Jurkat, Clone E6-1 (cell line): Measurements from ENCODE around the gene MATN1.

Source experiments
- DNase-seq: peaks from one replicate; pipeline ENCODE4 v3.0.0-alpha.2; 2011; ENCODE audit warnings: low read depth, low spot score
- H3K4me3 ChIP-seq: 2 replicates; pipeline ENCODE4 v1.5.1; 2011; ENCODE audit warnings: mild to moderate bottlenecking, low read length, control low read depth, moderate library complexity

MATN1 gene

DNA sequence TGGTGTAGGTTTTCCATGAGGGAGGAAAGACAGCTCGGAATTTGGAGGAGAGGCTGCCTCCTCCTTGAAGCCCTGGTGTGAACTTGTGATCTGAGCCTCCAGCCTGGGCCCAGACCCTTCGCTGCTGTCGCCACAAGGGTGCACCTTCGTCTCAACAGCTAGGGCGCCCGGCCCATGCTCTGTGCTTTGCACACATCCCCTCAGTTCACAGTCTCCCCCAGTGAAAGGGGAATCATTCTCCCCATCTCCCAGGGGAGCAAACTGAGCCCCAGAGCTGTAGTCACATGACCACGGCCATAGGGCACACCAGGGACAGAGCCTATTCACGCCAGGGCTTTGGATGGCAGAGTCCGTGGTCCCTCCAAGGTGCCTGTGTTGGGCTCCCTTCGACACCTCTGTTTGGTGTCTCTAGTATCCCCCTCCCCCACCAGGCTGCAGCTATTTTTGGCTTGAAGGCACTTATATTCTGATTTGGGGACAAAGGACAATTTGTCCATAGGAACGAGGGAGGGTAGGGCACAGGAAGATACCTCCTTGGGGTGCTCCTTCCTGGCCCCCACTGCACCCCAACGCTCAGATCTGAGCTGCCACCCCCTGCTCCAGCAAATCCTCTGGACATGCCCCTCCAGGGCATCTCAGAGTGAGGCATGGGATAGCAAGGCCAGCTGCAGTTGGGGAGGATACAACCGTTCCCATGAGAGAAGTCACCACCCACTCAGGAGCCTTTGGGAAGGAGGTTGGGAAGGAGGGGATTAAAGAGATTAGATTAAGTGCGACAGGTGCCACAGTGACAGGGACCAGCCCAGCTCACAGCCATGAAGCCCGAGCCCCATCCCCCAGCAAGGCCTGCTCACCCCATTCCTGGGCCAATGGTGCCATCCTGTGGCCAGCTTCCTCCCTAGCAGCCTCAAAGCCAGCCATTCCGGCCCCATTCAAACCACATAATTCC lies 15.7 kb downstream of the MATN1 start:
- DNase-seq: no peak

DNA sequence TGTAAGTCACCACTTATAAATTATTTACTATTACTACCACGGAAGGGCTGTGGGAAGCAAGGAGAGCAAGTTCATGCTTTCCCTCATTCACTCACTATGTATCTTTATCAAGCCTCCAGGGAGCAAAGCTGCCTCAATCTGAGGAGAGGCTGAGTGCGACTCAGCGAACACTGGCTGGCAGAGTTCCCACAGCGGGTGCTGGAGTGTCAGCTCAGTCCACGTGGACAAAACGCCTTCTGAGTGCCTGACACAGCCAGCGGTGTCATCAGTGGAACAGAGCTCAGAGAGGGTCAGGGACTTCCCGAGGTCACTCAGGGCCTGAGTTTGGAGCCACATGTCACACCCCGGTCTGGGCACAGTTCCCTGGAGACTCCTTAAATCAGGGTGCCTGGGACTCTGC lies 16.9 kb downstream of the MATN1 start:
- H3K4me3 ChIP-seq: no peak overlapping the region
- no peak for DNase-seq

More for the DNA sequence above, 15.7 kb downstream of the MATN1 start:
- no peak overlapping the region for H3K4me3 ChIP-seq

DNA sequence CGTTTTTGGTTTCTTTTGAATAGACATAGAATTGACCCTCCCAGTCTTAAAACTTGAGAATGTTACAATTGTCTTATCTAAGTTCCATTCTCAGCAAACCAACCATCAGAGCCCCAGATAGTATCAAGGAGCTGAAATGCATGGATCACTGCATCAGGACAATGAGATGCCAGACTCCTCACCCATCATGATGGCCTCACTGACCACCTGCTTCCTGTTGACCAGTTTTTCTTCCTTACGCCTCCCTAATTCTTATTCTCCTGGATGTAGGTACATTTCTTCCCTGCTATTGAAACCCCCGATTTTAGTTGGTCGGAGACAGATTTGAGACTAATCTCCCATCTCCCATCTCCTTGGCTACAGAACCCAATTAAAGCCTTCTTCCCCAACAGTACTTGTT lies 17.7 kb downstream of the MATN1 start:
- no peak for DNase-seq
- H3K4me3 ChIP-seq: no peak overlapping the region

DNA sequence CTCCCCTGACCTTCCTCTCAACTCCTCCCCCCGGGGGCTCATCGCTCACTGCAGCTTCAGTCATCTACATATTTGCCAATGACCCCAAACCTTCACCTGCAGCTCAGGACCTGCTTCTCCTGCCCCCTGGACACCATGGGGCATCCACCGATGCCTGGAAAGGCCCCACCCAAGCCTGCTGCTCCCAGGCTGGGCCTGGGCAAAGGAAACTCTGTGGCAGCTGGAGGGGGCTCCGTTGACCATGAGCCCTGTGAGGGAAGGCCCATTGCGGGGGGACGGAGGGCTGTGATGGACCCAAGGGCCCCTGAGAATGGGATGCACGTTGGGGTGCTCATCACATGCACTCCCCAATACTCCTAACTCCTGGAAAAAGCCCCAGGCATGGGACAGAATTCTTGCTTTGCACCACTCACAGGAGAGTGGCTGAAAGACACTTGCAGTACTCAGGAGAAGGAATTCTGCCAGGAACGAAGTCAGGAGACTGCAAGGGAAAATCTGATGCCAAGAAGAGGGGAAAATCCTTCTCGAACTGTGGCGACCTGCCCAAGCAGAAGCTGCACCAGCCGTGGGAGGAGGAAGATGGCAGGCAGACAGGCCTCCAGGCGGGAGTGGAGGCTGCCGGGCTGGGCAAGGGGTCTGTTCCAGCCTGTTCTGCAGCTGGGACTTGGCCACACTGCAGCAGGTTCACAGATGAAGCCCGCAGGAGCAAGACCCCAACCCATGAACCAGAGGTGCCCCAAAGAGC lies 18.4 kb downstream of the MATN1 start:
- DNase-seq: no peak
- H3K4me3 ChIP-seq: no peak overlapping the region

DNA sequence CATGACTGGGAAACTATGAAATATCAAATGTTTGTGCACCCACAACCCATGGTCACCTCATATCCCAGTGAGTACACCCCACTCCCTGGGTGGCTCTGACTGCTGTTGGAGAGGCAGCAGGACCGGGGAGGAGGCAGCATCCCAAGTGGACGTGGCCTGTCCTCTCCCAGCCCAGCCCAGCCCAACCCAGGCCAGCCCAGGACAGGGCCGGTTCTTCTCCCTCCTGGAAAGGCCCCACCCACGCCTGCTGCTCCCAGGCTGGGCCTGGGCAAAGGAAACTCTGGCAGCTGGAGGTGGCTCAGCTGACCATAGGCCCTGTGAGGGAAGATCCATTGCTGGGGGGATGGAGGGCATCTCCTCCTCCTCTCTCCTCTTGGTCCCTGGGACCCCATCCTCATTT lies 19.1 kb downstream of the MATN1 start:
- DNase-seq: no peak
- no peak overlapping the region for H3K4me3 ChIP-seq

DNA sequence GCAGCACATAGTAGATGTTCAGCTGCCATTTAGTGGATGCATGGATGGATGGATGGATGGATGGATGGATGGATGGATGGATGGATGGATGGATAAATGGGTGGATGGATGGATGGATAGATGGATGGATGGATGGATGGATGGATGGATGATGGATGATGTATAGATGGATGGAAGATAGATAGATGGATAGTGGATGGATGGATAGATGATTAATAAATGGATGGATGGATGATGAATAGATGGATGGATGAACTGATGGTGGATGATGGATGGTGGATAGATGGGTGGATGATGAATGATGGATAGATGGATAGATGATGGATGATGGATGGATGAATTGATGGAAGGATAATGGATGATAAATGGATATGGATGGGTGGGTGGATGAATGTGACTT lies 20.6 kb downstream of the MATN1 start:
- no peak for DNase-seq
- no peak overlapping the region for H3K4me3 ChIP-seq

DNA sequence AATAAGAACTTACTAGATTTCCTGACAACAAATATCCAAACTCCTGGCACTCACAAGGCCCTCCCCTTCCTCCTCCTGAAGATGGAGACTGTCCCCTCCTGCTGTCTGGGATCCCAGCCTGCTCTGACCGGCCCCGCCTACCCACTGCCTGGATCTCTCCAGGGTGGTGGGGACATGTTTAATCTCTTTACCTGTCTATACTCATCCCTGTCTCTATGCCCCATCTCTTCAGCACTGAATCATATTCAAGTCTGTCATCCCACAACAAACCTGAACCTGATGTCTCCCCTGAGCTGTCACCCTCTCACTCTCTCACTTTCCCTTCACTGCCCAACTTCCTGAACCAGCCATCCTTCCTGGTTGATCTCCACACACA lies 22.1 kb downstream of the MATN1 start:
- DNase-seq: no peak
- H3K4me3 ChIP-seq: no peak overlapping the region

DNA sequence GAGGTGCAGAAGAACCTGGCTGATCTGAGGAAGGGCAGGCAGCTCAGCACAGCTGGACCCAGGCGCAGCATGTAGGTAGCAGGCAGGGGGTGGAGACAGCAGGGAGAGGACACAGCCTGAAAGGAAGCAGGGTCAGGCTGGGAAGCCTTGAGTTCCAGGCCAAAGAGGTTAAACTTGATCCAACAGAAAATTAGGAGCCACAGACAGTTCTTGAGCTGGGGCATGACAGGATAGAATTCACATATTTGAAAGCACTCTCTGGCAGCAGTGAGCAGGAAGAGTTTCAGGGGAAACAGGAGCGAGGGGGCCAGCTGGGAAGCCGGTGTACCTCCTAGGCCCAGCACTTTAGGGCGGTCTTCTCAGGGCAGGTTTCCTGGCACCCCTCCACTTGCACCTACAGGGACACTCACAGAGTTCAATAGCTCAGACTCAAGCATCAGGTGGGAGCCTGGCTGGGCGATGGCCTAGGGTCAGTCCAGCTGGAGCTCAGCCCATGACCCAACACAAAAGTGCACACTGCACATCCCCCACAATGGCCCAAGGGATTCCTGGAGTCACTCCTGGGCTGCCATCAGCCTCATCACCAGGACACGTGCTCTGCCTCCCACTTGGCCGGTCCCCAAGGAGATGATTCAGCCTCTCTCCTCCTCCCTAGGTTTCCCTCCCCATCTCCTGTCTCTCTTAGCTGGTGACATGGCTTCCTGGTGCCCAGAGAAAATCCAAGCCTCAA lies 22.7 kb downstream of the MATN1 start:
- H3K4me3 ChIP-seq: no peak overlapping the region
- no peak for DNase-seq

DNA sequence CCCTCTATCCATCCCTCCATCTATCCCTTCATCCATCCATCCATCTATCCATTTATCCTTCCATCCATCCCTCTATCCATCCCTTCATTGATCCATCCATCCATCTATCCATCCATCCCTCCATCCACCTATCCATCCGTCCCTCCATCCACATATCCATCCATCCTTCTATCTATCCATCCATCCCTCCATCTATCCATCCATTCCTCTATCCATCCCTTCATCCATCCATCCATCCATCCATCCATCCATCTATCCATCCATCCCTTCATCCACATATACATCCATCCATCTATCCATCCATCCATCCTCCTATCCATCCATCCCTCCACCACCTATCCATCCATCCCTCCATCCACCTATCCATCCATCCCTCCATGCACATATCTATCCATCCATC lies 23.6 kb downstream of the MATN1 start:
- DNase-seq: no peak
- H3K4me3 ChIP-seq: no peak overlapping the region

DNA sequence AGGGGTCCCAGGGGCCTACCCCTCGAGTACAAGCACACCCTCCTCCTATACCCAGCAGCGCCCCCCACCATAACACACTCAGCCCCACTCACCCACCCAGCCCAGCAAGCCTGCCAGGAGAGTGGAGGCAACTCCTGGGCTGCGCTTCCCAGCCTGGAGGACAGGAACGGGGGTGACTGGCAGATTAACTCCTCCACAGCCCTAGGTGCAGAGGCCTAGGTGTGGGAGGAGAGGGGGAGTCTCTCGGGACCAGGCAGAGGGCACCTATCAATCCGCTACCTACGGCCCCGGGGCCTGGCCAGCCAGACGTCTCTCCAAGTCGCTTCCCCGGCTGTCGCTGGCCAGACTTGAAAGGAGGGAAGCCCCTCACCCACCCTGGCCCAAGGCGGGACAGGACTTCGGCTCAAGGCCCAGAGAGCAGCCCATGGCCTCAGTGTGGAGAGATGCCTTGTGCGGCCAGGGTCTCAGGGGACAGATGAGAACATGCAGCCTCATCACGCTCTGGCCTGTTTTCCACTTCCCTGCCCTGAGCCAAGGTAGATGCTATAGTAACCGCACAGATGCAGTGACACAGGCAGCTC lies 24.9 kb downstream of the MATN1 start:
- DNase-seq: no peak
- no peak overlapping the region for H3K4me3 ChIP-seq

DNA sequence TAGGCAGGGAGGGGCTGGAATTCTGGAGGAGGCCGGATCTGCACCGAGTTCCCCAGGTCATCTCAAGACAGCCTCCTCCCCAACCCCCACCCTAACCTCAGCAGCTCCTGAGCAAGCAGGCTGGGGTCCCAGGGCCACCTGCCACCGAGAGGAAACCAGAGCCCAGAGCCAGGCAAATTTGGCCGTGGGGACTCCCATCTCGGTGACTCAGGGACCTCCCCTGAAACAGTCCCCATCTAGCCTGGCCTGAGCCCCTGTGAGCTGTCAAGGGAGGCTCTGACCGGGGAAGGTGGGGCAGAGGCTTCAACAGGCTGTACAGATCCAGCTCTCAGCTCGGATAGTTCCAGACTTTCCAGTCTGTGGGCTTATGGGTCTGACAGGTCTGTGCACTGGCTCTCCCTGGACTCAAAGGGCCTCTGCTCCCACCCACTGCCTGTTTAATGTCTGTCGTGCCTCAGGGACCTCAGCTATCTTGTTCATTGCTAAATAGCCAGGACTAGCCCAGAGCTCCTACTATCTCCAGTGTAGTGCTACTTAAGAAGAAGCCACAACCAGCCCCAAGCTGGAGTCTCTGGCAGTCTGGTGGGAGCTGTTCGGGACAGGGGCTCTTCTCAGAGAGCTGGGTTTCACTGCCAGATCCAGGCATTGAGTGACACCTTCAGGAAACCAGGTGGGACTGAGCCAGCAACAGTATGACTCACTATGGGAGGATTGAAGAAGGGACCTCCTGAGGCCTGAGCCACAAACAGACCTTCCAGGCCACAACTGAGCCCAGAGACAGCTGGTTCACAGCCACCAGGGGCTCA lies 25.6 kb downstream of the MATN1 start:
- no peak for DNase-seq
- H3K4me3 ChIP-seq: no peak overlapping the region

DNA sequence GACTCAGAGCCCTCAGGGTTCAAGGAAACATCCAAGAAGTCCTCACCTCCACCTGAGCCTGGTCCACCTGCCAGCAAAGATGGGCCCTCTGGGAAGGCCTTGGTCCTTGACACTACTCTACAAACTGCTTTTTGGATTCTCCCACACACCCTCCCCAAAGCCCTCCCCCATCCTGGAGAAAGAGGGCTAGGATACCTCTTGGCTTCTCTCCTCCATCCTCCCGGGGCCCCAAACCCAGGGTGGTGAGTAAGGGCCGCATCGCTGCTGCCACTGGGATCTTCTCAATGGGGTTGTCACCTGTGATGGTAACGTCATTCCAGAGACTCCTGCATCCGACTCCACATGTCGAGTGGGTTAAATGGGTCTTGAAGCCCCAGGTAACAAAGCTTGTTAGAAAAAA lies 26.6 kb downstream of the MATN1 start:
- H3K4me3 ChIP-seq: no peak overlapping the region
- DNase-seq: no peak

DNA sequence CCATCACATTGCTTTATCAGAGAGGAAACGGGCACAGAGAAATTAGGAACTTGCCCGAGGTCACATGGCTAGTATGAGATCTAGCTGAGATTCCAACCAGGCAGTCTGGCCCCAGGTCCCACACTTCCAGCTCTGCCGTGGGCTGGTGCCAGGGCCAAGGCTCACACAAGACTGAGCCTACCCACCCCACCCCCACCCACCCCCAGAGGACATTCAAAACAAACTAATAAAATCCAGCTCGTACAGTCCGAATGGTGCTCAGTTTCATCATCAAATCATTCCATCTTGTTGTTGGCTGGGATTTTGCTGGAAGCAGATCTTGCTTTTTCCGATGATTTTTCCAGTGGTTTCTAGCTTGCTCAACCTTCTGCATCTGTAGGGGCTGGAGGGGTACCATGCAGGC lies 27.9 kb downstream of the MATN1 start:
- H3K4me3 ChIP-seq: no peak overlapping the region
- DNase-seq: no peak

DNA sequence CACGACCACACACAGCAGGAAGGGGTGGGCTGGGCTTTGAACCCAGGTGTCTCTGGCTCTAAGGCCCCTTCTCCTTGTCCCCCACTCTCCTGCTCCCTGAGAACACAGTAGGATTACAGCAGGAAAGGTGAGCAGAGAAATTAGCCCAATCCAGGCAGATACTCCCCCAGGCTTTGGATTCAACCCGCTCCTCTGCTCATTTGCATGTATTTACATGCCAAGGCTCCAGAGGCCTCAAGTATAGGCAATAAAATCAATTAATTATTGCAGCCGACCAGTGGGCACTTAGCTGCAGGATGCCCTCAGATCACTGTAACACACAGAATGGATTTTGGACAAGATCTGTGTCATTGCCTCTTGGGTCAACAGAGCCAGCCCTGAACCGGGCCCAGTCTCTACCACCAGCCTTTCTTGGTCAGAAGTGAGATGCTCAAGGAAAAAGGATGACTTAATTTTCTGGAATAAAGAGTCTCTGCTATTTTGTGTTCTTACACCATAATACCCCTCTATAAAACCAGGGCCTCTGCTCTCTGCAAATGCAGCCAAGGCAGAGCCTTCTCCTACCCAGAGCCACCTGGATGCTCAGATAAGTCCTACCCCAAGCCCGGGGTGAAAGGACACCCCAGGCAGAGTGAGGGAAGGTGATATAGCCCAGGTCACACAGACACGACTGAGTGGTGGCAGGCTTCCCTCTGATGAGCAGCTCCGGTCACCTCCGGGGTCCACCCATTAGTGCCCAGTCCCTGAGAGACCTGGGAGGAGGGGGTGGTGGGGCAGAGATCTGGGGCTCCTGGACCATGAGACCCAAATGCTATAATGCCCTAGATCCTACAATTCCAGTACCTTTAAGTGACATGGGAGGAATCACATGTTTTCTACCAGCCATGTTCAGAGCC lies 28.9 kb downstream of the MATN1 start:
- H3K4me3 ChIP-seq: no peak overlapping the region
- no peak for DNase-seq

DNA sequence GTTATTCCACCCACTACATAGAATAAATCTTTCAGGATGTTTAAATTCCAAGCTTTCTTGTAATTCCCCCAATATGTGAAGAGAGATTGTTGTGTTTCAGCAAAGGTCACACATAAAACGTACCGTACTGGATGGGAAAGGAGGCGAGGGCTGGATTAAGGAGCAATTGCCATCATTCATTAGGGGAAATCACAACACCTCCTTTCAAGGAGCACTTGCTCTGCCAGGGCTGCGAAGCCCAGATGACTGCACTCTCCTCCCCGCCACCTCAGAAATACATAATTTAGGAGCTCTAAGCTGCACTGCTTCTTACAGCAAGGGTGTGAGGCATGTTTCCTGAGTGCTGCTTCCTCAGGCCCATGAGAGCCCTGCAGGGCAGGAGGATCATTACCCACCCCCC lies 29.6 kb downstream of the MATN1 start:
- no peak for DNase-seq
- H3K4me3 ChIP-seq: no peak overlapping the region

DNA sequence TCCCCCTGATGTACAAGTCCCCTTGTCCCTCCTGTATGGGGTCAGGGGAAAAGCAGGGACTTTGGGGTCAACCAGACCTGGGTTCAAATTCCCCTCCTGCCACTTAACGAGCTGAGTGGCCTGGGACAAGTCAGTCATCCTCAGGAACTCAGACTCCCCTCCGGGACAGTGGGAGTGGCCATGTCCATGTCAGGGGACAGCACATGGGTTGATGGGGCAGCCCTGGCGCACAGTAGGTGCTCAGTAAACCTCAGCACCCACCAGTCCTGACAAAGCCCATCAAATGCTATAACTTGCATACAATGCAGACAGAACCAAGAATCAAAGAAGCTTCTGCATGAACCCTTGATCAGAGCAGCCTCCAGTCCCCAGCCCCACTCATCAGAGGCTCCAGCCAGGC lies 30.0 kb downstream of the MATN1 start:
- no peak overlapping the region for H3K4me3 ChIP-seq
- no peak for DNase-seq

DNA sequence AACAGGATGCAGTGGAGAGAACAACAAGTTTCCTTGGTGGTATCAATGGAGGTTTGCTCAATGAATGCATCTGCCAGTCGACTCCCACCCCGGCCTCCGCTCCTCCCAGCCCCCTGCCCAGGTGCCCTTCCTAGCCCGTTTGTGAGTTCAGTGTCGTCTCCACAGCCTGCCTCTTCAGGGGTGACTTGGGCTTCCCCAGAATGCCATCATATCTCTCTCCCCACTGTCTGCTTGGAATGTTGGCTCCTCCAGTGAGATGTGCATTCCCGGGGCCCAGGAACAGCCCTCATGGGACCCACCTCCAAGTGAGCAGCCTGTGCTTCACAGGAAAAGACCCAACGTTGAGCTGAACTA lies 30.5 kb downstream of the MATN1 start:
- H3K4me3 ChIP-seq: no peak overlapping the region

More for the DNA sequence above, 30.5 kb downstream of the MATN1 start:
- DNase-seq: no peak
